Measurements from ENCODE around the gene NRTN. TPM values are rescaled to one million over a fixed set of nuclear protein-coding genes. Genes with fewer than 3 reads are reported as not detected.

The NRTN gene
- total and polyA plus RNA-seq, 2 donors (not counting 3 experiments of a cell fraction or from before 2014, with no cell fraction given): 0.41 TPM; not detected in 1

GRCh38 chr19:5828661-5829566 lies 24.0 kb downstream of the NRTN start:
- peak overlapping the region; percentile 9 for H2AFZ ChIP-seq (ENCODE audit: low read depth, low read length)
- ChIA-PET CTCF (interaction anchor here (1.2 to 3.1 kb wide), 4 partner anchors 20 to 64 kb away, joined by 3 to 42 read pairs (median 6); partner anchors contain the start of gene NRTN), POLR2A (interaction anchor here (0.6 to 3.2 kb wide), 5 partner anchors 21 to 146 kb away, joined by 3 to 14 read pairs (median 4); partner anchors contain the start of genes NDUFA11 and VMAC)
- H3K9me3 ChIP-seq (replicated peaks; ENCODE audit: control insufficient read depth, insufficient read depth, low read length): no peaks in the 10 kb centered on the region
- no peak for TF ChIP-seq JUN (IDR thresholded peaks at IDR 0.05; ENCODE audit: borderline replicate concordance, insufficient read depth, insufficient read length, low read depth)
- peak; percentile 25 for TF ChIP-seq EZH2 (IDR thresholded peaks at IDR 0.05; ENCODE audit: borderline replicate concordance, low read depth, low read length, severe bottlenecking)
- TF ChIP-seq, protein P1, sequence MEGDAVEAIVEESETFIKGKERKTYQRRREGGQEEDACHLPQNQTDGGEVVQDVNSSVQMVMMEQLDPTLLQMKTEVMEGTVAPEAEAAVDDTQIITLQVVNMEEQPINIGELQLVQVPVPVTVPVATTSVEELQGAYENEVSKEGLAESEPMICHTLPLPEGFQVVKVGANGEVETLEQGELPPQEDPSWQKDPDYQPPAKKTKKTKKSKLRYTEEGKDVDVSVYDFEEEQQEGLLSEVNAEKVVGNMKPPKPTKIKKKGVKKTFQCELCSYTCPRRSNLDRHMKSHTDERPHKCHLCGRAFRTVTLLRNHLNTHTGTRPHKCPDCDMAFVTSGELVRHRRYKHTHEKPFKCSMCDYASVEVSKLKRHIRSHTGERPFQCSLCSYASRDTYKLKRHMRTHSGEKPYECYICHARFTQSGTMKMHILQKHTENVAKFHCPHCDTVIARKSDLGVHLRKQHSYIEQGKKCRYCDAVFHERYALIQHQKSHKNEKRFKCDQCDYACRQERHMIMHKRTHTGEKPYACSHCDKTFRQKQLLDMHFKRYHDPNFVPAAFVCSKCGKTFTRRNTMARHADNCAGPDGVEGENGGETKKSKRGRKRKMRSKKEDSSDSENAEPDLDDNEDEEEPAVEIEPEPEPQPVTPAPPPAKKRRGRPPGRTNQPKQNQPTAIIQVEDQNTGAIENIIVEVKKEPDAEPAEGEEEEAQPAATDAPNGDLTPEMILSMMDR (IDR thresholded peaks at IDR 0.05; ENCODE audit: extremely low read depth in 1 of 2, insufficient read depth in 1 of 2, low read depth in 1 of 2, low read length in 2 of 2): no peak
- no peak for TF ChIP-seq MYC (IDR thresholded peaks at IDR 0.05; ENCODE audit: low read depth, low read length)
- TF ChIP-seq POLR2A (IDR thresholded peaks at IDR 0.05; ENCODE audit: low read depth, low read length): no peak
- no peak for TF ChIP-seq GATA2 (IDR thresholded peaks at IDR 0.05; ENCODE audit: insufficient read depth, insufficient read length, low read depth, low read length)
- intact Hi-C loops (cut with micrococcal nuclease): loop anchor here (2.0 kb wide), 1 partner anchor 76 kb away; the partner anchor contains the start of gene VMAC
- no peaks in the 10 kb centered on the region for H3K36me3 ChIP-seq (ENCODE audit: control insufficient read depth in 2 of 2, extremely low read depth in 1 of 2, insufficient read depth in 2 of 2, low read length in 2 of 2)
- H4K20me1 ChIP-seq (replicated peaks; ENCODE audit: control insufficient read depth, extremely low read depth, insufficient read depth, low read length): no peaks in the 10 kb centered on the region
- peaks cover 7% of the 10 kb centered on the region for H3K4me1 ChIP-seq (ENCODE audit: control insufficient read depth, extremely low read depth, insufficient read depth, low read length)
- H3K9ac ChIP-seq (replicated peaks; ENCODE audit: extremely low read depth, insufficient read depth, low read length): peak overlapping the region; percentile 58
- no peaks in the 10 kb centered on the region for H3K9me1 ChIP-seq (replicated peaks; ENCODE audit: control insufficient read depth, extremely low read depth, insufficient read depth, low read length)
- FAIRE-seq (peak; percentile 28), DNase-seq (ENCODE audit: low read depth, low spot score) (peak; percentile 16)
- BruUV-seq (replicated peaks): TSS peak; percentile 97
- dilution Hi-C loops (cut with MboI; ENCODE audit: extremely low pct_ligation_motif_present, low sequenced_read_pairs): no loop called here
- peak overlapping the region; percentile 36 for H3K27ac ChIP-seq (ENCODE audit: insufficient read depth, low read depth, low read length)
- peak overlapping the region; percentile 55 for H3K4me2 ChIP-seq (ENCODE audit: insufficient read depth, low read length)
- H3K27me3 ChIP-seq (ENCODE audit: control insufficient read depth in 2 of 2, insufficient read depth in 2 of 2, low read length in 2 of 2): peaks cover 0 to 3% of the 10 kb centered on the region in 2 experiments
- H3K79me2 ChIP-seq (ENCODE audit: control insufficient read depth, insufficient read depth, low read length): no peaks in the 10 kb centered on the region
- H3K4me3 ChIP-seq (replicated peaks in 1 of 3; ENCODE audit: insufficient read depth in 1 of 3, low read depth in 1 of 3, low read length in 3 of 3): peak overlapping the region in 2 of 3 experiments; percentile 38 to 60

Measured in endothelial cell of umbilical vein (primary cell).